HG02610 (cell line): Measurements from ENCODE around the gene PHYH.

Source experiments
- ATAC-seq: cut with Tn5 transposase; IDR thresholded peaks from one replicate; pipeline ENCODE4 v1.9.1; 2021; ENCODE audit warnings: mild to moderate bottlenecking, moderate library complexity; ENCODE audit not compliant: unreplicated experiment

Gene PHYH

DNA sequence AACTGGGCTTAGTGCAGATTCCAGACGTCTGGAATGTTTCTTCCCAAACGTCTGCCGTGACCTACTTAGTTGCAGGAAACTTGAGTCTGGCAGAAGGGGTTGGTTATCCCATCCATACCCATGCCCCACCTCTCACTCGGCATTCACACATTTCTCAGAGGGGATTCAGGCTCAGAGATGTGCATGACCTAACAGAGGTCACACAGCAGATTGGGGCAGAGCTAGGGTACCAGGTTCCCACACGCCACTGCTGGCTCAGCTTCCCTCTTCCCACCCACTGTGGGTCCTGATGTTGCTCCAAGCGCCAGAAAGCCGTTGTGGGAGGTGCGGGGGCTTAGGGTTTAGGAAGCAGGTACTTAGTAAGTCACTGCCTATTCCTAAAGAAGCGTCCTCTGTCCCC lies 68.7 kb downstream of the PHYH start:
- no peak for ATAC-seq
